NCI-H1417 (cell line): ENCODE measurements around the gene PDLIM7.
"Not testable (repeated sequence)": the region's sequence is repeated elsewhere in the genome, so short reads cannot be mapped to it uniquely, and the experiment has no call there.

ENCODE experiments used
- DNase-seq, 3 experiments: peaks; one replicate each; lab custom pipeline; 2025; lab: John Stamatoyannopoulos, UW

The PDLIM7 gene

GRCh38 chr5:177491983-177492746 lies 5.2 kb downstream of the PDLIM7 start:
- no peak for DNase-seq

GRCh38 chr5:177491429-177491945 lies 5.9 kb downstream of the PDLIM7 start:
- no peak for DNase-seq

- DNase-seq = no peak
Observed at GRCh38 chr5:177490992-177491391, 6.4 kb downstream of the PDLIM7 start.

GRCh38 chr5:177490311-177490991 lies 7.0 kb downstream of the PDLIM7 start:
- DNase-seq = no peak

GRCh38 chr5:177489119-177489716 lies 8.2 kb downstream of the PDLIM7 start:
- no peak for DNase-seq

- no peak for DNase-seq
Observed at GRCh38 chr5:177487975-177488374, 9.4 kb downstream of the PDLIM7 start.

- no peak for DNase-seq
Observed at GRCh38 chr5:177487144-177487543, 10.3 kb downstream of the PDLIM7 start.

GRCh38 chr5:177486256-177486655 lies 11.1 kb downstream of the PDLIM7 start:
- no peak for DNase-seq

- DNase-seq = not testable (repeated sequence)
Observed at GRCh38 chr5:177485753-177486152, 11.7 kb downstream of the PDLIM7 start.

GRCh38 chr5:177484902-177485549 lies 12.4 kb downstream of the PDLIM7 start:
- no peak for DNase-seq

- no peak for DNase-seq
Observed at GRCh38 chr5:177483994-177484901, 13.2 kb downstream of the PDLIM7 start.

- DNase-seq = no peak
Observed at GRCh38 chr5:177483042-177483441, 14.4 kb downstream of the PDLIM7 start.

- no peak for DNase-seq
Observed at GRCh38 chr5:177482359-177482795, 15.0 kb downstream of the PDLIM7 start.

- DNase-seq = no peak
Observed at GRCh38 chr5:177479774-177480173, 17.6 kb downstream of the PDLIM7 start.

GRCh38 chr5:177478711-177479646 lies 18.4 kb downstream of the PDLIM7 start:
- peak in 1 of 3 experiments; percentile 2 for DNase-seq

- no peak for DNase-seq
Observed at GRCh38 chr5:177477701-177478477, 19.5 kb downstream of the PDLIM7 start.

- no peak for DNase-seq
Observed at GRCh38 chr5:177476531-177477233, 20.7 kb downstream of the PDLIM7 start.

- no peak for DNase-seq
Observed at GRCh38 chr5:177475563-177476427, 21.6 kb downstream of the PDLIM7 start.
